HG03196 (cell line): ENCODE data around the gene SRGAP3.

Experiments used
- ATAC-seq: cut with Tn5 transposase; IDR thresholded peaks from one replicate; pipeline ENCODE4 v1.9.1; 2021; ENCODE audit not compliant: unreplicated experiment

Gene SRGAP3

GRCh38 chr3:8945890-8946600, 303.4 kb downstream of the SRGAP3 start:
- ATAC-seq = no peak

DNA sequence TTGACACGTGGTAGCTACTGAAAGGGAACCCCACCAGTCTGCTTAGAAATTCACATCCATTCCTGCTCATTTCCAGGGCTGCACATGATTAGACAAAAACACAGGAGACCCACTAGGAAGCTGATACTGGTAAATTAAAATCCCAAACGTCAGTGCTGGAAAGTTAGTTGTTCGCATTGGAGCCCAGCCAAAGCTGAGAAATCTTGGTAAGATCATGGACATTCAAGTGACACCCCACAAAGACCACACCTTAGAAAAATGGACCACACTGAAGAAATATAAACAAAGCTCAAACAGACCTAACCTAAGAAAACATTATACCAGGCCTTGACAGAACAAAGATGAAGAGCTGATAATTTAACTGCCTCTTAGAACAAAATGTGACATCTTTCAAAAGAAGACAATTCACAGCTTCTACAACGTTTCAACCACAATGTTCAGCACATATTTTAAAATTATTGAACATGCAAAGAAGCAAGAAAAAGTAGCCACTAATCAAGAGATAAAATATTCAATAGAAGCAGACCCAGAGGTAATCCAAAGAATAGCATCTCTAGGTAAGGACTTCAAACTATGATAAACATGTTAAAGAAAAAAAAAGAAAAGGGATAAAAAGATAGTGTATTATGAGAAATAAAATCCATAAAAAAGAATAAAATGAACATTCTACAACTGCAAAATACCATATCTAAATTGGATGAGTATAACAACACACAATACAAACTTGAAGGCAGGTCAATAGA, 306.5 kb downstream of the SRGAP3 start:
- no peak for ATAC-seq

DNA sequence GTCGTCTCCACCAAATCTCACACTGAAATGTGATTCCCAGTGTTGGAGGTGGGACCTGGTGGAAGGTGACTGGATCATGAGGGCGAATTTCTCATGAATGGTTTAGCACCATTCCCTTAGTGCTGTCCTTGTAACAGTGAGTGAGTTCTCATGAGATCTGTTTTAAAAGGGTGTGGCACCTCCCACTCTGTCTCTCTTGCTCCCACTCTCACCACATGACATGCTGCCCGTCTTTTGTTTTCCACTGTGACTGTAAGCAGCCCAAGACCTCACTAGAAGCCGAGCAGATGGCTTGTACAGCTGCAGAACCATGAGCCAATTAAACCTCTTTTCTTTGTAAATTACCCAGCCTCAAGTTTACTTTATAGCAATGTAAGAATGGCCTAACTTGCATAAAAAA, 307.3 kb downstream of the SRGAP3 start:
- ATAC-seq = no peak

- no peak for ATAC-seq
These were observed 311.4 kb downstream of the SRGAP3 start for GRCh38 chr3:8938021-8938420.

DNA sequence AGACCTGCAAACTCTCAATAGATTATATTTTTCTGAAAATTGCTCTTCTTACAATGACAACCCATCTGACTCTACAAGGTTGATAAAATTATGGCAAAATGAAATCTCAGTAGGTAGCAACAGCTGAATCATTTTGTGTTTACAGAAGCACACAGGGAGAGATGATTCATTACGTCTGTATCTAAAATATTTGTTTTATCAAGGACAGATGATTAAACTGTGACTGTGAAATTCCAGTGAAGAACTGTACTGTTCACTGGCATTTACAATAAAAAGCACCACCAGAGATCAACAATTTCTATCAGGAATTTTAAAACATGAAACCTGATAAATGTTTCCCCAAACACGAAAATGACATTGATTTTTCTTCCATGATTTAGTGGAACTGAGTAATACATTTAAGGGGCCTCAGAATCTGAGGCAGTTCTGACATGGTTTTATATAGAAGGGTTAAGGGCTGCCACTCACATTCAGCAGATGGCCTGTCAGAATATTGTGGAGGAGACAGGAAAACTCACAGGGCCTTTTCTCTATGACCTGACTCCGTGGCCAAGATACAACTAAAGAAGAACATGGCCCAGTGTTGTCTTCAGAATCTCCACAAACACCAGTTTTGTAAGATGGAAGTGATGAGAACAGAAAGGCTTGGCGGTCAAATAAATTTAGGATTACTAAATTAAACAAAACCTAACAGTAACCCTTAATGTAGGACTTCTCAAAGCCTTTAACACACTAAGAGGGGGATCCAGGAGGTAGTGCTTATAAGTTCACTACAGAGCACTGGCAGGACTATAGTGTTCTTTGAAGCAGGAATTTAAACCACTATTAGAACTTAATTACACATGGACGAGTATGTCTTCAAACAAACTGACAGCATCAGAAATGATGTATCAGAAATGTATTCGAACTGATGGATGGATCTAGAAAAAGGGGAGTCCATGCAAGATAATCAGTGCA, 312.1 kb downstream of the SRGAP3 start:
- ATAC-seq = no peak

- no peak for ATAC-seq
These were observed 316.9 kb downstream of the SRGAP3 start for GRCh38 chr3:8932507-8932906.

DNA sequence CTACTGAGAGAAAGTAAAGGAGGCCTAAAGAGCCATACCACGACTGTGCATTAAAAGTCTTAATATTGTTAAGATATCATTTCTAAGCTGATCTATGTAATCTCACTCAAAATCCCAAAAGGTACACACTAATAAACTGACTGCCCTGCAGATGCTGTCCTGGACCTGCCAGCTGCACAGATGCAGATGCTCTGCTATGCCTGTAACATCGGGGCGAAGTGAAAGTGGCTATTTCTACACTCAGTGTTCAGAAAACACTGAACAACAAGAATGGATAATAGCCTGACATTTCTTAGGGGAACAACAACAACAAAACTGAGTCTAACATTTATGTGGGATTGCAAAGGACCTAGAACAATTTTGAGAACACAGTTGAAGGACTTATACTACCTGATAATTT, 318.1 kb downstream of the SRGAP3 start:
- ATAC-seq = no peak
